HCT116 (cell line): ENCODE results near the gene PRM2. TPM values are rescaled to one million over a fixed set of nuclear protein-coding genes. Genes with fewer than 3 reads are reported as not detected.

Experiments
- ATAC-seq: fragments of 200-7000 bp; cut with Tn5 transposase; 2 replicates; pipeline ENCODE4 v1.9.1; 2020; ENCODE audit warnings: mild to moderate bottlenecking, moderate library complexity
- BruUV-seq: library from RNA; stranded (reverse); fragments of 400-500 nt; replicated peaks from 2 replicates; lab custom pipeline; 2021; lab: Mats Ljungman, UMichigan
- CTCF ChIA-PET: fragments of 300-600 bp; sonication (Branson Sonifier 250); formaldehyde crosslinking; loops from one replicate; lab custom pipeline; 2021; ENCODE audit warnings: antibody characterized with exemption; lab: Charles Lee
- POLR2A ChIA-PET: fragments of 300-600, 350-600 bp; sonication (Branson Sonifier 250); formaldehyde crosslinking; loops from one replicate; lab custom pipeline; 2021; ENCODE audit warnings: antibody characterized with exemption; lab: Charles Lee
- RAD21 ChIA-PET, 2 experiments: fragments of 300-600 bp; sonication (Branson Sonifier 250); formaldehyde crosslinking; loops; one replicate each; lab custom pipeline; 2023; ENCODE audit warnings: low total read pairs in 2 of 2; ENCODE audit not compliant: uncharacterized antibody in 2 of 2, unreplicated experiment in 2 of 2, low non-redundant PET in 1 of 2; lab: Charles Lee
- DNase-seq: peaks from one replicate; pipeline ENCODE4 v3.0.0-alpha.2; 2010; ENCODE audit warnings: low read depth, low spot score
- H2AFZ ChIP-seq: fragments of 200-600 bp; shearing (Covaris generic), sonication (generic); 2 replicates; pipeline ENCODE4 v1.6.1; 2017; ENCODE audit warnings: low read depth, mixed run types, mixed read lengths, antibody characterized with exemption, low read length; ENCODE audit not compliant: poor library complexity, severe bottlenecking
- H3K27ac ChIP-seq: 2 replicates; pipeline ENCODE4 v1.5.1; 2012; ENCODE audit warnings: low read depth, low read length
- H3K27me3 ChIP-seq: fragments of 200-600 bp; sonication (generic); 2 replicates; pipeline ENCODE4 v1.6.1; 2016; ENCODE audit warnings: mixed run types, low read length, mixed read lengths; ENCODE audit not compliant: insufficient read depth
- H3K36me3 ChIP-seq, 2 experiments: fragments of 200-500 bp in 1 of 2; fragments of 200-600 bp in 1 of 2; sonication (Bioruptor generic) in 1 of 2; sonication (generic) in 1 of 2; 2 replicates each; pipeline versions ENCODE4 v1.5.1 to v1.6.1; 2014 to 2016; ENCODE audit warnings: low read length in 2 of 2, inconsistent platforms in 1 of 2, mixed read lengths in 1 of 2, mixed run types in 1 of 2; ENCODE audit not compliant: insufficient read depth in 2 of 2, control insufficient read depth in 1 of 2
- H3K4me1 ChIP-seq, 2 experiments: fragments of 200-600 bp in 1 of 2; sonication (generic) in 1 of 2; 2 replicates each; pipeline versions ENCODE4 v1.5.1 to v1.6.1; 2012 to 2017; ENCODE audit warnings: low read length in 2 of 2, inconsistent platforms in 1 of 2, mild to moderate bottlenecking in 1 of 2, mixed read lengths in 1 of 2, mixed run types in 1 of 2, moderate library complexity in 1 of 2; ENCODE audit not compliant: insufficient read depth in 2 of 2, control insufficient read depth in 1 of 2
- H3K4me2 ChIP-seq: fragments of 200-600 bp; sonication (generic); 2 replicates; pipeline ENCODE4 v1.6.1; 2017; ENCODE audit warnings: mixed run types, low read length, mixed read lengths
- H3K4me3 ChIP-seq, 2 experiments: fragments of 200-600 bp in 1 of 2; sonication (generic) in 1 of 2; replicated peaks in 1 of 2; 2 replicates each; pipeline ENCODE4 v1.5.1; 2011 to 2016; ENCODE audit warnings: low read length in 2 of 2, control low read depth in 1 of 2, low read depth in 1 of 2, mild to moderate bottlenecking in 1 of 2, mixed read lengths in 1 of 2, mixed run types in 1 of 2
- H3K79me2 ChIP-seq: fragments of 200-600 bp; sonication (generic); 2 replicates; pipeline ENCODE4 v1.6.1; 2017; ENCODE audit warnings: mild to moderate bottlenecking, mixed run types, low read length, moderate library complexity, mixed read lengths; ENCODE audit not compliant: insufficient read depth
- H3K9ac ChIP-seq: fragments of 200-600 bp; sonication (generic); 2 replicates; pipeline ENCODE4 v1.6.1; 2016; ENCODE audit warnings: low read length, mixed read lengths
- H3K9me2 ChIP-seq: fragments of 200-600 bp; sonication (generic), shearing (Covaris generic); 2 replicates; pipeline ENCODE4 v1.6.1; 2017; ENCODE audit warnings: mixed run types, mild to moderate bottlenecking, moderate library complexity; ENCODE audit not compliant: insufficient read depth
- H3K9me3 ChIP-seq, 2 experiments: fragments of 200-500 bp in 1 of 2; fragments of 200-600 bp in 1 of 2; sonication (Bioruptor generic) in 1 of 2; sonication (generic) in 1 of 2; 2 replicates each; pipeline ENCODE4 v1.6.1; 2014 to 2017; ENCODE audit warnings: low read length in 2 of 2, mixed read lengths in 2 of 2, inconsistent platforms in 1 of 2, low read depth in 1 of 2, mild to moderate bottlenecking in 1 of 2, mixed run types in 1 of 2, moderate library complexity in 1 of 2; ENCODE audit not compliant: control insufficient read depth in 1 of 2, insufficient read depth in 1 of 2
- H4K20me1 ChIP-seq: fragments of 200-600 bp; sonication (generic), shearing (Covaris generic); 2 replicates; pipeline ENCODE4 v1.6.1; 2017; ENCODE audit warnings: mixed run types, mild to moderate bottlenecking, moderate library complexity; ENCODE audit not compliant: insufficient read depth
- ATF3 ChIP-seq: IDR thresholded peaks from 2 replicates; pipeline ENCODE4 v1.6.1; 2012
- CBX3 ChIP-seq: IDR thresholded peaks from 2 replicates; pipeline ENCODE4 v1.6.1; 2012; ENCODE audit warnings: low read depth
- CEBPB ChIP-seq: IDR thresholded peaks from 2 replicates; pipeline ENCODE4 v1.6.1; 2012; ENCODE audit warnings: low read depth
- CTCF ChIP-seq, 3 experiments: fragments of 200-600 bp in 1 of 3; sonication (generic) in 1 of 3; IDR thresholded peaks in 2 of 3; conservative IDR thresholded peaks in 1 of 3; 2 replicates each; pipeline ENCODE4 v1.5.1; 2012 to 2017; ENCODE audit warnings: low read depth in 2 of 3, low read length in 2 of 3, antibody characterized with exemption in 1 of 3, borderline replicate concordance in 1 of 3, control low read depth in 1 of 3, mild to moderate bottlenecking in 1 of 3, mixed read lengths in 1 of 3, mixed run types in 1 of 3, moderate library complexity in 1 of 3; ENCODE audit not compliant: insufficient read depth in 1 of 3
- EGR1 ChIP-seq: IDR thresholded peaks from 2 replicates; pipeline ENCODE4 v1.6.1; 2012; ENCODE audit warnings: low read depth
- ELF1 ChIP-seq: IDR thresholded peaks from 2 replicates; pipeline ENCODE4 v1.6.1; 2012; ENCODE audit warnings: low read depth, borderline replicate concordance
- EZH2phosphoT487 ChIP-seq: fragments of 200-600 bp; IDR thresholded peaks from 2 replicates; pipeline ENCODE4 v1.6.1; 2018; ENCODE audit warnings: antibody characterized with exemption, borderline replicate concordance
- FOSL1 ChIP-seq: IDR thresholded peaks from 2 replicates; pipeline ENCODE4 v1.6.1; 2012; ENCODE audit warnings: low read depth
- JUND ChIP-seq: IDR thresholded peaks from 2 replicates; pipeline ENCODE4 v1.6.1; 2012
- MAX ChIP-seq: IDR thresholded peaks from 2 replicates; pipeline ENCODE4 v1.6.1; 2012
- POLR2A ChIP-seq: IDR thresholded peaks from 2 replicates; pipeline ENCODE4 v1.7.0; 2011; ENCODE audit warnings: borderline replicate concordance; ENCODE audit not compliant: insufficient read depth, insufficient read length; ENCODE audit errors: extremely low read depth
- POLR2AphosphoS5 ChIP-seq: IDR thresholded peaks from 2 replicates; pipeline ENCODE4 v1.6.1; 2011; ENCODE audit warnings: mild to moderate bottlenecking, low read depth, low read length, moderate library complexity
- RAD21 ChIP-seq: IDR thresholded peaks from 2 replicates; pipeline ENCODE4 v1.6.1; 2012; ENCODE audit warnings: low read depth, mild to moderate bottlenecking
- SIN3A ChIP-seq: IDR thresholded peaks from 2 replicates; pipeline ENCODE4 v1.6.1; 2012; ENCODE audit warnings: low read depth
- SP1 ChIP-seq: IDR thresholded peaks from 2 replicates; pipeline ENCODE4 v1.6.1; 2012; ENCODE audit warnings: low read depth
- SRF ChIP-seq: IDR thresholded peaks from 2 replicates; pipeline ENCODE4 v1.6.1; 2012; ENCODE audit warnings: low read depth
- TCF7L2 ChIP-seq: IDR thresholded peaks from 2 replicates; pipeline ENCODE4 v1.7.0; 2011; ENCODE audit warnings: borderline replicate concordance, inconsistent platforms; ENCODE audit not compliant: insufficient read depth, insufficient read length; ENCODE audit errors: extremely low read depth
- YY1 ChIP-seq: IDR thresholded peaks from 2 replicates; pipeline ENCODE4 v1.6.1; 2011; ENCODE audit warnings: low read length, low read depth, moderate library complexity, mild to moderate bottlenecking; ENCODE audit not compliant: insufficient replicate concordance; ENCODE audit errors: extremely low read depth
- ZBTB33 ChIP-seq: IDR thresholded peaks from 2 replicates; pipeline ENCODE4 v1.6.1; 2011; ENCODE audit warnings: mild to moderate bottlenecking, low read length, moderate library complexity; ENCODE audit not compliant: insufficient replicate concordance; ENCODE audit errors: extremely low read depth
- intact Hi-C: fragments of 100-400 bp; cut with micrococcal nuclease; formaldehyde crosslinking; loops from 2 replicates; pipeline ENCODE4 v1.10.0; 2022
- total RNA-seq: library from RNA; stranded (reverse); gene quantifications from one replicate; pipeline ENCODE4 v1.2.1, GENCODE V29; 2021; ENCODE audit not compliant: unreplicated experiment

PRM2 gene
- total RNA-seq, 1 experiment from 2014 or later = not detected

- ATAC-seq = no peak
- Histone ChIP-seq H3K4me2 (no peak overlapping the region), H3K27ac (no peak overlapping the region), H2AFZ (no peak overlapping the region)
- no peak for DNase-seq
- ChIA-PET POLR2A (no interaction called here), CTCF (no interaction called here), RAD21 (no interaction called here)
- TF ChIP-seq POLR2AphosphoS5 (no peak), SP1 (no peak), CTCF (IDR thresholded peaks at IDR 0.05 in 2 of 3, conservative IDR thresholded peaks at IDR 0.05 in 1 of 3; ENCODE audit: borderline replicate concordance in 1 of 3, insufficient read depth in 1 of 3, low read depth in 2 of 3, low read length in 2 of 3) (no peak), POLR2A (no peak), CEBPB (no peak), JUND (no peak), EZH2phosphoT487 (no peak), RAD21 (no peak), TCF7L2 (no peak), ZBTB33 (no peak), ATF3 (no peak), SIN3A (no peak), FOSL1 (no peak), EGR1 (no peak), ELF1 (no peak), CBX3 (no peak), SRF (no peak), YY1 (no peak), MAX (no peak)
- TF ChIP-seq, all 23 proteins: peak for 0
- Histone ChIP-seq H3K4me1 (peaks cover 3 to 4% of the 10 kb centered on the region in 2 experiments; a peak in 2 of 4 replicates), H3K4me3 (no peak overlapping the region), H3K79me2 (no peaks in the 10 kb centered on the region), H3K9me2 (no peaks in the 10 kb centered on the region), H3K27me3 (no peaks in the 10 kb centered on the region), H3K9me3 (no peaks in the 10 kb centered on the region), H3K9ac (no peak overlapping the region), H3K36me3 (no peaks in the 10 kb centered on the region), H4K20me1 (no peaks in the 10 kb centered on the region)
- intact Hi-C loops = no loop called here
- no TSS peak for BruUV-seq
Measured at GRCh38 chr16:11225677-11226549, 50.4 kb downstream of the PRM2 start.
